CD4-positive, alpha-beta T cell (primary cell): ENCODE results near the gene SLC38A9. TPM values are rescaled to one million over a fixed set of nuclear protein-coding genes. Genes with fewer than 3 reads are reported as not detected.

ENCODE experiments used
- ATAC-seq: fragments of 200-7000 bp; cut with Tn5 transposase; one replicate; pipeline ENCODE4 v1.10.0; 2022; ENCODE audit warnings: mild to moderate bottlenecking; ENCODE audit not compliant: poor library complexity
- CTCF ChIA-PET: fragments of 350-600 bp; sonication (Branson Sonifier 250); formaldehyde crosslinking; loops from one replicate; lab custom pipeline; 2021; ENCODE audit warnings: antibody characterized with exemption, inconsistent platforms; lab: Charles Lee
- POLR2A ChIA-PET: fragments of 350-600 bp; sonication (Branson Sonifier 250); formaldehyde crosslinking; loops from one replicate; lab custom pipeline; 2021; ENCODE audit warnings: antibody characterized with exemption, inconsistent platforms; lab: Charles Lee
- DNase-seq, 14 experiments: peaks; one replicate each; pipeline ENCODE4 v3.0.0-alpha.2; 2013 to 2020; ENCODE audit warnings: mixed read lengths in 2 of 14
- H3K27ac ChIP-seq, 2 donors: one replicate each; pipeline versions ENCODE4 v1.5.1 to v1.7.0; 2013; ENCODE audit warnings: low read length in 2 of 2, low read depth in 1 of 2, mild to moderate bottlenecking in 1 of 2
- H3K27me3 ChIP-seq, 2 experiments: 1 replicate in 1 of 2; 2 replicates in 1 of 2; pipeline versions ENCODE4 v1.6.1 to v1.7.0; 2013; ENCODE audit warnings: low read length in 2 of 2, control low read depth in 1 of 2, mild to moderate bottlenecking in 1 of 2, moderate library complexity in 1 of 2; ENCODE audit not compliant: insufficient read depth in 2 of 2, control insufficient read depth in 1 of 2
- H3K36me3 ChIP-seq: one replicate; pipeline ENCODE4 v1.6.1; 2013; ENCODE audit warnings: low read length, control low read depth; ENCODE audit not compliant: insufficient read depth
- H3K4me1 ChIP-seq: one replicate; pipeline ENCODE4 v1.6.1; 2013; ENCODE audit warnings: low read length, control low read depth; ENCODE audit not compliant: insufficient read depth
- H3K4me3 ChIP-seq: one replicate; pipeline ENCODE4 v1.5.1; 2013; ENCODE audit warnings: mild to moderate bottlenecking, low read length, moderate library complexity
- H3K9me3 ChIP-seq, 2 experiments: 1 replicate in 1 of 2; 2 replicates in 1 of 2; pipeline versions ENCODE4 v1.6.1 to v1.7.0; 2013; ENCODE audit warnings: low read length in 2 of 2, mild to moderate bottlenecking in 2 of 2, control low read depth in 1 of 2, moderate library complexity in 1 of 2; ENCODE audit not compliant: control insufficient read depth in 1 of 2, insufficient read depth in 1 of 2
- H3K27ac Mint-ChIP-seq: one replicate; pipeline ENCODE4 v1.8.0; 2020; ENCODE audit warnings: mixed read lengths
- H3K27me3 Mint-ChIP-seq: one replicate; pipeline ENCODE4 v1.8.0; 2021; ENCODE audit warnings: mixed read lengths
- H3K36me3 Mint-ChIP-seq: one replicate; pipeline ENCODE4 v1.8.0; 2021; ENCODE audit warnings: low read depth, mixed read lengths
- H3K4me1 Mint-ChIP-seq: one replicate; pipeline ENCODE4 v1.8.0; 2021; ENCODE audit warnings: low read depth, mixed read lengths
- H3K4me3 Mint-ChIP-seq: one replicate; pipeline ENCODE4 v1.8.0; 2020; ENCODE audit warnings: mild to moderate bottlenecking, mixed read lengths
- H3K9me3 Mint-ChIP-seq: one replicate; pipeline ENCODE4 v1.8.0; 2020; ENCODE audit warnings: mixed read lengths
- intact Hi-C, 2 experiments: fragments of 100-400 bp; cut with DNase I in 1 of 2; cut with micrococcal nuclease in 1 of 2; formaldehyde crosslinking; loops; one replicate each; pipeline versions ENCODE4 v1.15.1 to v1.9.0; 2023 to 2025; cut with DNase I, micrococcal nuclease
- total RNA-seq, 174 experiments: library from RNA in 2 of 174; stranded (reverse) in 2 of 174; gene quantifications; one replicate each; pipeline ENCODE4 v1.2.3 and lab custom pipeline; 2021 to 2026
- TF ChIP-seq, protein P1 (sequence below): fragments of 200-600 bp; IDR thresholded peaks from one replicate; pipeline ENCODE4 v1.8.0; 2022; ENCODE audit warnings: antibody characterized with exemption, mild to moderate bottlenecking

The SLC38A9 gene
- total RNA-seq, 2 experiments from 2014 or later, result 10.0 to 10.3 TPM

DNA sequence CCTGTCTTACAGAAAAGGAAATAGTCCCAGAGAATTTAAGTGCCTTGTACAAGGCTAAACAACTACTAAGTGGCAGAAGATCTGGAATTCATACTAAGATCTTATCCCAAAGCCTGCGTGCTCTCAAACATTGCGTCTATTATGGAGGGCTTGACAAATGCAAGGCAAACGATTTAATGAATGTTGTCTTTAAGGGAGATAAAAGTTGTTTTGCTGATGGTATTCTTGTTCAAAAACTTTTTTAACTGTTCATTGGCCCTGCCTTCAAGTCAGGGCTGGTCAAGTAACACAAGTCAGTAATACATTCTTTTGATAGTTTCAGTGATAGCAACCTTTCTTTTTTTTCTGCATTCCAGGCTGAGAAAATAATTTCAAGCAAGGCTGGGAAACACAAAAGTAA, 1.7 kb upstream of the SLC38A9 start:
- Histone ChIP-seq H3K4me3 (no peak overlapping the region), H3K4me1 (peaks cover 20% of the 10 kb centered on the region), H3K27me3 (no peaks in the 10 kb centered on the region), H3K27ac (no peak overlapping the region), H3K36me3 (no peaks in the 10 kb centered on the region), H3K9me3 (peaks cover 0 to 4% of the 10 kb centered on the region in 2 experiments)
- DNase-seq (no peak), ATAC-seq (no peak)
- H3K27me3 Mint-ChIP-seq, result no peaks in the 10 kb centered on the region
- intact Hi-C loops, result loop anchor here in 1 of 2 experiments (2.0 to 10.0 kb wide), 3 partner anchors 182 to 1399 kb away; partner anchors contain the start of genes ARL15, DHX29, MTREX and PLPP1
- H3K36me3 Mint-ChIP-seq, result peaks cover 20% of the 10 kb centered on the region
- CTCF ChIA-PET, result no interaction called here
- TF ChIP-seq, protein P1, sequence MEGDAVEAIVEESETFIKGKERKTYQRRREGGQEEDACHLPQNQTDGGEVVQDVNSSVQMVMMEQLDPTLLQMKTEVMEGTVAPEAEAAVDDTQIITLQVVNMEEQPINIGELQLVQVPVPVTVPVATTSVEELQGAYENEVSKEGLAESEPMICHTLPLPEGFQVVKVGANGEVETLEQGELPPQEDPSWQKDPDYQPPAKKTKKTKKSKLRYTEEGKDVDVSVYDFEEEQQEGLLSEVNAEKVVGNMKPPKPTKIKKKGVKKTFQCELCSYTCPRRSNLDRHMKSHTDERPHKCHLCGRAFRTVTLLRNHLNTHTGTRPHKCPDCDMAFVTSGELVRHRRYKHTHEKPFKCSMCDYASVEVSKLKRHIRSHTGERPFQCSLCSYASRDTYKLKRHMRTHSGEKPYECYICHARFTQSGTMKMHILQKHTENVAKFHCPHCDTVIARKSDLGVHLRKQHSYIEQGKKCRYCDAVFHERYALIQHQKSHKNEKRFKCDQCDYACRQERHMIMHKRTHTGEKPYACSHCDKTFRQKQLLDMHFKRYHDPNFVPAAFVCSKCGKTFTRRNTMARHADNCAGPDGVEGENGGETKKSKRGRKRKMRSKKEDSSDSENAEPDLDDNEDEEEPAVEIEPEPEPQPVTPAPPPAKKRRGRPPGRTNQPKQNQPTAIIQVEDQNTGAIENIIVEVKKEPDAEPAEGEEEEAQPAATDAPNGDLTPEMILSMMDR, result no peak
- H3K27ac Mint-ChIP-seq, result no peak overlapping the region
- peaks cover 5% of the 10 kb centered on the region for H3K9me3 Mint-ChIP-seq
- POLR2A ChIA-PET, result no interaction called here
- peak overlapping the region; percentile 37 for H3K4me3 Mint-ChIP-seq
- peaks cover 23% of the 10 kb centered on the region for H3K4me1 Mint-ChIP-seq

DNA sequence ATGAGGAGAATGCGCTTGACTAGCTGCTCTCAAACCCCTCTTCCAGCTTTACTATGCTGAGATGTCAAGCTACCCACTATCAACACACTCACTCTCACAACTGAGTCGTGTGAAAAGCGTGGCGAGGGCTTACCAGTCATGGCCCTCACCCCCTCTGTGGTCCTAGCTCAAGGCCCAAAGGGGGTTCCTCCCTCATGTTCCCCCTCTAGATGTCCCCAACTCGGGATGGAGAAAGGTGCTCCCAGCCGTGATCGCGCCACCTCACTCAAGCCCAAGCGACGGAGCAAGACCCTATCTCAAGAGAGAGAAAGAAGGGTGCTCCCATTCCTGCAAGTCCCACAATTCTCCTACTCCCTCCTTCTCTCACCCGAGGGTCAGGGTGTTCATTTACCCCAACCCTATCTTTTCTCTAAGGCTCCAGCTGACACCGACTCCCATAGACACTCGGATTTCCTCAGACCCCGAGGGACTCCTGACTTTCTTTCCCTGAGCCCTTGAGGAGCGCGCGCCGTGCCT, 559 bp downstream of the SLC38A9 start:
- peak overlapping the region; percentile 99 for H3K4me3 Mint-ChIP-seq
- H3K27me3 ChIP-seq, result no peaks in the 10 kb centered on the region
- DNase-seq (peak in 2 of 14 experiments; percentile 15 to 24), ATAC-seq (no peak)
- POLR2A ChIA-PET, result no interaction called here
- peaks cover 5% of the 10 kb centered on the region for H3K36me3 ChIP-seq
- peak overlapping the region; percentile 90 for H3K4me3 ChIP-seq
- peaks cover 42% of the 10 kb centered on the region for H3K4me1 Mint-ChIP-seq
- H3K4me1 ChIP-seq, result peaks cover 20% of the 10 kb centered on the region
- intact Hi-C loops, result loop anchor here in 1 of 2 experiments (2.0 to 10.0 kb wide), 3 partner anchors 179 to 1397 kb away; partner anchors contain the start of genes ARL15, DHX29, MTREX and PLPP1
- H3K27ac ChIP-seq, result peak overlapping the region in 1 of 2 donors; percentile 50
- no peaks in the 10 kb centered on the region for H3K27me3 Mint-ChIP-seq
- CTCF ChIA-PET, result no interaction called here
- H3K9me3 Mint-ChIP-seq, result peaks cover 1% of the 10 kb centered on the region
- peaks cover 39% of the 10 kb centered on the region for H3K36me3 Mint-ChIP-seq
- TF ChIP-seq, protein P1, result no peak
- no peaks in the 10 kb centered on the region for H3K9me3 ChIP-seq
- peak overlapping the region; percentile 82 for H3K27ac Mint-ChIP-seq

DNA sequence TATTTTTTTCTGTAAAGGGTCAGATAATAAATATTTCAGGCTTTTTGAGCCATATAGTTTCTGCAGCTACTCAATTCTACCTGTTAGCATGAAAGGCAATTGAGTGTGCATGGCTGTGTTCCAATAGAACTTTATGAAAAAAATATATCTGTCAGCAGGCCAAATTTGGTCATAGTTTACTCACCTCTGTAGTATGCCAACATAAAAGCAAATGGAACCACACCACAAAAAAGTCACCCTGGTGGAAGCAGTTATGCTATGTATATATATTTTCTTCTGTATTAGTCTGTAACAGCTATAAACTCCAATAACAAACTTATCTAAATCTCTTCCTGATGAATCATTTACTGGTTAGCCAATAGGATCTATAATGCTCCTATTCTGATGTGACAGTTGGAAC, 3.4 kb downstream of the SLC38A9 start:
- Mint-ChIP-seq H3K9me3 (no peaks in the 10 kb centered on the region), H3K27ac (no peak overlapping the region), H3K27me3 (no peaks in the 10 kb centered on the region), H3K4me3 (peak overlapping the region; percentile 57), H3K36me3 (peaks cover 42% of the 10 kb centered on the region), H3K4me1 (peaks cover 42% of the 10 kb centered on the region)
- no peak overlapping the region for H3K4me3 ChIP-seq
- H3K27ac ChIP-seq, result no peak overlapping the region
- no peaks in the 10 kb centered on the region for H3K9me3 ChIP-seq
- peaks cover 5% of the 10 kb centered on the region for H3K36me3 ChIP-seq
- TF ChIP-seq, protein P1, result no peak
- no peak for ATAC-seq
- no peaks in the 10 kb centered on the region for H3K27me3 ChIP-seq
- intact Hi-C loops, result no loop called here
- peaks cover 20% of the 10 kb centered on the region for H3K4me1 ChIP-seq
- ChIA-PET POLR2A (no interaction called here), CTCF (no interaction called here)
- no peak for DNase-seq
